Naive thymus-derived CD8-positive, alpha-beta T cell (primary cell): ENCODE measurements around the gene DTX2. TPM values are rescaled to one million over a fixed set of nuclear protein-coding genes. Genes with fewer than 3 reads are reported as not detected.
A peak's percentile ranks its signal among the peaks of the same experiment; 100 is the strongest.
"Not testable (repeated sequence)": the region's sequence is repeated elsewhere in the genome, so short reads cannot be mapped to it uniquely, and the experiment has no call there.

Experiments
- ATAC-seq, 2 donors: fragments of 150-1000 bp; cut with Tn5 transposase in 1 of 2; sonication (Bioruptor Pico), chemical (Tn5 transposase) in 1 of 2; 1 replicate in 1 of 2; 2 replicates in 1 of 2; pipeline ENCODE4 v1.10.0; 2021; ENCODE audit warnings: mild to moderate bottlenecking in 2 of 2, moderate library complexity in 2 of 2
- POLR2A ChIA-PET: fragments of 350-600 bp; sonication (Branson Sonifier 250); formaldehyde crosslinking; loops from one replicate; lab custom pipeline; 2021; ENCODE audit warnings: antibody characterized with exemption; lab: Charles Lee
- DNase-seq, 10 donors: peaks; one replicate each; pipeline versions ENCODE4 v3.0.0 to v3.0.0-alpha.2; 2020 to 2022
- H3K27ac Mint-ChIP-seq, 10 donors: one replicate each; pipeline ENCODE4 v1.8.0; 2020 to 2022; ENCODE audit warnings: mild to moderate bottlenecking in 10 of 10, mixed read lengths in 10 of 10, moderate library complexity in 4 of 10, inconsistent platforms in 1 of 10
- H3K27me3 Mint-ChIP-seq, 5 donors: one replicate each; pipeline ENCODE4 v1.8.0; 2021 to 2022; ENCODE audit warnings: mixed read lengths in 5 of 5
- H3K36me3 Mint-ChIP-seq, 3 donors: one replicate each; pipeline ENCODE4 v1.8.0; 2020 to 2022; ENCODE audit warnings: mixed read lengths in 3 of 3, mild to moderate bottlenecking in 2 of 3, inconsistent platforms in 1 of 3
- H3K4me1 Mint-ChIP-seq, 4 donors: one replicate each; pipeline ENCODE4 v1.8.0; 2021 to 2022; ENCODE audit warnings: mixed read lengths in 4 of 4
- H3K4me3 Mint-ChIP-seq, 10 donors: one replicate each; pipeline ENCODE4 v1.8.0; 2020 to 2022; ENCODE audit warnings: mild to moderate bottlenecking in 10 of 10, mixed read lengths in 10 of 10, moderate library complexity in 6 of 10, inconsistent platforms in 1 of 10
- H3K9me3 Mint-ChIP-seq, 9 donors: one replicate each; pipeline ENCODE4 v1.8.0; 2020 to 2022; ENCODE audit warnings: mixed read lengths in 9 of 9, mild to moderate bottlenecking in 3 of 9, inconsistent platforms in 1 of 9, moderate library complexity in 1 of 9
- polyA plus RNA-seq, 3 donors: library from polyadenylated mRNA; unstranded; fragments of 300-500 nt; fragmentation: Illumina TruSeq; gene quantifications; one replicate each; pipeline ENCODE4 v1.2.3, GENCODE V29; 2021
- total RNA-seq, 8 experiments: library from RNA in 2 of 8; stranded (reverse) in 2 of 8; gene quantifications; one replicate each; pipeline ENCODE4 v1.2.3 and lab custom pipeline; 2021 to 2026

The DTX2 gene
- total and polyA plus RNA-seq, 5 experiments from 2014 or later = 6.6 to 43.7 (median 13.5) TPM

- H3K9me3 Mint-ChIP-seq, H3K4me1 Mint-ChIP-seq, H3K4me3 Mint-ChIP-seq, DNase-seq, ATAC-seq, H3K27me3 Mint-ChIP-seq, POLR2A ChIA-PET, H3K27ac Mint-ChIP-seq: not testable (repeated sequence)
- H3K36me3 Mint-ChIP-seq = peaks cover 0 to 16% (median 2%) of the 10 kb centered on the region in 3 donors
These were observed 41.3 kb downstream of the DTX2 start for GRCh38 chr7:76502836-76503235.

- peaks cover 0 to 16% (median 2%) of the 10 kb centered on the region in 3 donors for H3K36me3 Mint-ChIP-seq
- DNase-seq, H3K27ac Mint-ChIP-seq, POLR2A ChIA-PET, H3K27me3 Mint-ChIP-seq, H3K4me1 Mint-ChIP-seq, H3K9me3 Mint-ChIP-seq, H3K4me3 Mint-ChIP-seq, ATAC-seq: not testable (repeated sequence)
These were observed 41.7 kb downstream of the DTX2 start for GRCh38 chr7:76503244-76503643.

GRCh38 chr7:76504351-76505167 is 43.0 kb downstream of the DTX2 start:
- H3K9me3 Mint-ChIP-seq, ATAC-seq, POLR2A ChIA-PET, H3K4me3 Mint-ChIP-seq, H3K27me3 Mint-ChIP-seq, DNase-seq, H3K4me1 Mint-ChIP-seq: not testable (repeated sequence)
- Mint-ChIP-seq H3K27ac (peak overlapping the region in 2 of 10 donors; percentile 43 to 69), H3K36me3 (peaks cover 0 to 16% (median 2%) of the 10 kb centered on the region in 3 donors)

GRCh38 chr7:76505168-76506080 is 43.9 kb downstream of the DTX2 start:
- Mint-ChIP-seq H3K4me3 (no peak overlapping the region), H3K36me3 (peaks cover 0 to 16% (median 2%) of the 10 kb centered on the region in 3 donors), H3K27ac (peak overlapping the region in 1 of 10 donors; percentile 24), H3K9me3 (no peaks in the 10 kb centered on the region), H3K27me3 (no peaks in the 10 kb centered on the region), H3K4me1 (peaks cover 0 to 6% (median 5%) of the 10 kb centered on the region in 4 donors)
- POLR2A ChIA-PET = no interaction called here
- ATAC-seq (no peak), DNase-seq (no peak)

GRCh38 chr7:76506081-76506440 is 44.6 kb downstream of the DTX2 start:
- no peaks in the 10 kb centered on the region for H3K27me3 Mint-ChIP-seq
- no peak overlapping the region for H3K4me3 Mint-ChIP-seq
- no peaks in the 10 kb centered on the region for H3K9me3 Mint-ChIP-seq
- peaks cover 0 to 16% (median 2%) of the 10 kb centered on the region in 3 donors for H3K36me3 Mint-ChIP-seq
- ATAC-seq (no peak), DNase-seq (no peak)
- H3K27ac Mint-ChIP-seq = peak overlapping the region in 1 of 10 donors; percentile 24
- POLR2A ChIA-PET = no interaction called here
- H3K4me1 Mint-ChIP-seq = peaks cover 0 to 6% (median 5%) of the 10 kb centered on the region in 4 donors

GRCh38 chr7:76506643-76507042 is 45.1 kb downstream of the DTX2 start:
- H3K36me3 Mint-ChIP-seq = peaks cover 0 to 14% (median 2%) of the 10 kb centered on the region in 3 donors
- DNase-seq, POLR2A ChIA-PET, H3K9me3 Mint-ChIP-seq, H3K4me3 Mint-ChIP-seq, H3K4me1 Mint-ChIP-seq, H3K27me3 Mint-ChIP-seq, ATAC-seq: not testable (repeated sequence)
- H3K27ac Mint-ChIP-seq = peak overlapping the region in 2 of 10 donors; percentile 37 to 65

- Mint-ChIP-seq H3K9me3 (no peaks in the 10 kb centered on the region), H3K36me3 (peaks cover 0 to 9% (median 2%) of the 10 kb centered on the region in 3 donors), H3K27ac (peak overlapping the region in 1 of 10 donors; percentile 12), H3K4me1 (peaks cover 0 to 6% (median 5%) of the 10 kb centered on the region in 4 donors), H3K4me3 (no peak overlapping the region), H3K27me3 (no peaks in the 10 kb centered on the region)
- no peak for DNase-seq
- no peak for ATAC-seq
- POLR2A ChIA-PET = no interaction called here
These were observed 46.4 kb downstream of the DTX2 start for GRCh38 chr7:76507723-76508406.

GRCh38 chr7:76509931-76510877 is 48.7 kb downstream of the DTX2 start, which contains the start of gene UPK3B:
Gene UPK3B, plus strand, starts transcription at chr7:76510552. Its CDS starts 101 bp downstream, at chr7:76510653.
- no peaks in the 10 kb centered on the region for H3K27me3 Mint-ChIP-seq
- H3K27ac Mint-ChIP-seq = peak within 1 kb of the TSS in 1 of 10 donors; percentile 40
- DNase-seq (no peak), ATAC-seq (peak in 1 of 2 donors; percentile 38)
- no peaks in the 10 kb centered on the region for H3K9me3 Mint-ChIP-seq
- H3K36me3 Mint-ChIP-seq = peaks cover 0 to 7% (median 2%) of the 10 kb centered on the region in 3 donors
- POLR2A ChIA-PET = no interaction called here
- H3K4me1 Mint-ChIP-seq = peaks cover 0 to 6% (median 5%) of the 10 kb centered on the region in 4 donors
- H3K4me3 Mint-ChIP-seq = no peak within 1 kb of the TSS

GRCh38 chr7:76511200-76511910 is 49.8 kb downstream of the DTX2 start:
- H3K27ac Mint-ChIP-seq, ATAC-seq, H3K4me1 Mint-ChIP-seq, H3K27me3 Mint-ChIP-seq, H3K4me3 Mint-ChIP-seq, H3K9me3 Mint-ChIP-seq, POLR2A ChIA-PET, DNase-seq, H3K36me3 Mint-ChIP-seq: not testable (repeated sequence)

- H3K36me3 Mint-ChIP-seq, H3K27ac Mint-ChIP-seq, H3K27me3 Mint-ChIP-seq, H3K9me3 Mint-ChIP-seq, ATAC-seq, POLR2A ChIA-PET, H3K4me1 Mint-ChIP-seq, H3K4me3 Mint-ChIP-seq, DNase-seq: not testable (repeated sequence)
These were observed 50.7 kb downstream of the DTX2 start for GRCh38 chr7:76511911-76512885.
